Measurements from ENCODE around the gene ALAS1. TPM values are rescaled to one million over a fixed set of nuclear protein-coding genes. Genes with fewer than 3 reads are reported as not detected.

ALAS1 gene
- total RNA-seq, 2 experiments from 2014 or later: 71.7 to 73.8 TPM

- POLR2A ChIA-PET: interaction anchor here (1.3 kb wide), 1 partner anchor 9 kb away, joined by 3 read pairs; no protein-coding TSS in a partner anchor
Observed at GRCh38 chr3:52227766-52228165, 29.8 kb downstream of the ALAS1 start.

DNA sequence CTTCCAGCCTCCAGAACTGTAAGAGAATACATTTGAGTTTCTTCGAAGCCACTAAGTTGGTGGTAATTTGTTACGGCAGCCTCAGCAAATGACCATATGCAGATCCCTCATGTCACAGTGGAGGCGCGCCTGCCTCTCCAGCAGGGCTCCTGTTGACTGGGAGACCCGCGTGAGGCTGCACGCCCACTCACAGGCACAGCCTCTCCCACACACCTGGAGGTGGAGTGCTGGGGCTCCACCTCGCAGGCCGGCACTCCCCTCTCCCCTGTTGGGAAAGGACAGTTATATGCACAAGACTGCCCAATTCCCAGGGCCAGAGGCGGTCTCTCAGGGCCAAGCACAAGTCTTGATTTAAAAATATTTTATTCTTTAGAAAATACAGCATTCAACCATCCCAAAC is 30.3 kb downstream of the ALAS1 start:
- CTCF ChIA-PET: interaction anchor here (0.6 to 5.0 kb wide), 4 partner anchors 8 to 111 kb away, joined by 3 to 56 read pairs (median 6); partner anchors contain the start of gene WDR82
- POLR2A ChIA-PET: no interaction called here

More at GRCh38 chr3:52227766-52228165, 29.8 kb downstream of the ALAS1 start:
- CTCF ChIA-PET: interaction anchor here (1.0 to 1.1 kb wide), 2 partner anchors 37 to 51 kb away, joined by 3 read pairs; partner anchors contain the start of gene WDR82

DNA sequence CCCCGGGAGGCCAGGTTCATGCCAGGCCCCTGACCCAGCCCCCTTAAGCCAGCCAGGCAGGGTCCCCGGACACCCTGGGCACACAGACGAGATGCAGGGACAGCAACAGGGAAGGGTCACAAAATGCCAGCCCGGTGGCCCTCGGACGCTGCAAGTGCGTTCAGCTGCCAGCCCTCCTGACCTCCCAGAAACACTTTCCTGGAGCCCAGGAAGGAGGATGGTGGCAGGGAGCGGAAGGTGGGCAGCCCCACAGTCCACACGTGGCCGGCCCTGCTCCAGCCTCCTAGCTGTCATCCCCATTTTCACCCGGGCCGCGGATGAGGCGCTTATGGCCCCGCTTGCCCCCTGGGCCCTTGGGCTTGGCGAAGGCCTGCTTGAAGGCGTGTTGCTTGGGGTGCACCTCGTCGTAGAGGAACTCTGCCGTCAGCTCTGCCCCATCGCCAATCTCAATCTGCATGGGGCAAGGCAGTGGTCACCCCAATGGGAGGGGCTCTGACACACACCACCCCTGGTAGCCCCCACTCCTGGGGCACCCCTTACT is 30.9 kb downstream of the ALAS1 start:
- ChIA-PET CTCF (interaction anchor here (0.6 to 5.0 kb wide), 4 partner anchors 8 to 111 kb away, joined by 4 to 56 read pairs (median 24); partner anchors contain the start of gene WDR82), POLR2A (no interaction called here)

DNA sequence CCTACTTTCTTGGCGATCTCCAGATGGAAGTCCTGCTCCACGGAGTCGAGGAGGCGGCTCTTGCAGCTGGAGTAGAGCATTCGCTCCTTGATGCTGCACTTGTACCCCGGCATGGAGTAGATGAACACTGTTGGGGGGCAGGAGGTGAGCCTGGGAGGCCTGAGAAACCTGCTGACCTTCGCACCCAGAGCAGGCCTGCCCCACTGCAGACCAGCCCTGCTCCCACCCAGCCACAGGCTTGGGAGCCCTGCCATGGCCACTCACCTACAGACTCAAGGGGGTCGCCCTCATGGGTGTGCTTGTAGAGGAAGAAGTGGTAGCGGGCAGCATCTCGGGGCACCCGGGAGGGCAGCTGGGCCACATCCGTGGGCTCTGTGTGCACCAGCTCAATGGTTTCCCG is 31.7 kb downstream of the ALAS1 start:
- POLR2A ChIA-PET: interaction anchor here (2.4 kb wide), 1 partner anchor 50 kb away, joined by 8 read pairs; the partner anchor contains the start of gene WDR82

DNA sequence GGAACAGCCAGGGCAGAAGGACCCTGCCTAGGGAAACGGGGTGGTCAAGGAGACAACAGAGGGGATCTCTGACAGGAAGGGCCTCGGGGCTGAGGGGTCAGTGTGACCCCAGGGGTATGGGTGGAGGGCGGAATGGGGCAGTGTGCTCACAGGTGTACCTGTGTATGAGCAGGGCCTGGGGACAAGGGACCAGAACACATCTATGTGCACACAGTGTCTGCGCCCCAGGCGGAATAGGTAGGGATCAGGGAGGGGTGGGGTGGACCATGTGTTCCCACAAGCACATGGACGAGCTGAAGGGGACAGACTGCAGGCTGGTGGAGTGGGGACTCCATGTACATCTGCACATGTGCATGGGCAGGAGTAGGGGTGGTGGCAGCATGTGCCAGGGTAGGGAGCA is 32.5 kb downstream of the ALAS1 start:
- ChIA-PET CTCF (interaction anchor here (0.8 to 5.0 kb wide), 10 partner anchors 8 to 109 kb away, joined by 3 to 56 read pairs (median 4); partner anchors contain the start of genes DNAH1, TWF2 and WDR82), POLR2A (interaction anchor here (0.8 to 2.4 kb wide), 3 partner anchors 9 to 49 kb away, joined by 3 to 8 read pairs (median 5); partner anchors contain the start of gene WDR82)

More for the DNA sequence above, 31.7 kb downstream of the ALAS1 start:
- CTCF ChIA-PET: interaction anchor here (2.0 to 5.0 kb wide), 4 partner anchors 9 to 110 kb away, joined by 9 to 56 read pairs (median 32); partner anchors contain the start of gene WDR82

- ChIA-PET POLR2A (interaction anchor here (0.6 to 2.4 kb wide), 9 partner anchors 8 to 57 kb away, joined by 3 to 11 read pairs (median 4); partner anchors contain the start of genes GLYCTK and WDR82), CTCF (interaction anchor here (0.7 to 5.0 kb wide), 27 partner anchors 8 to 226 kb away, joined by 3 to 56 read pairs (median 4); partner anchors contain the start of genes DNAH1, GLYCTK, TWF2 and WDR82)
Observed at GRCh38 chr3:52230889-52231499, 33.0 kb downstream of the ALAS1 start.

DNA sequence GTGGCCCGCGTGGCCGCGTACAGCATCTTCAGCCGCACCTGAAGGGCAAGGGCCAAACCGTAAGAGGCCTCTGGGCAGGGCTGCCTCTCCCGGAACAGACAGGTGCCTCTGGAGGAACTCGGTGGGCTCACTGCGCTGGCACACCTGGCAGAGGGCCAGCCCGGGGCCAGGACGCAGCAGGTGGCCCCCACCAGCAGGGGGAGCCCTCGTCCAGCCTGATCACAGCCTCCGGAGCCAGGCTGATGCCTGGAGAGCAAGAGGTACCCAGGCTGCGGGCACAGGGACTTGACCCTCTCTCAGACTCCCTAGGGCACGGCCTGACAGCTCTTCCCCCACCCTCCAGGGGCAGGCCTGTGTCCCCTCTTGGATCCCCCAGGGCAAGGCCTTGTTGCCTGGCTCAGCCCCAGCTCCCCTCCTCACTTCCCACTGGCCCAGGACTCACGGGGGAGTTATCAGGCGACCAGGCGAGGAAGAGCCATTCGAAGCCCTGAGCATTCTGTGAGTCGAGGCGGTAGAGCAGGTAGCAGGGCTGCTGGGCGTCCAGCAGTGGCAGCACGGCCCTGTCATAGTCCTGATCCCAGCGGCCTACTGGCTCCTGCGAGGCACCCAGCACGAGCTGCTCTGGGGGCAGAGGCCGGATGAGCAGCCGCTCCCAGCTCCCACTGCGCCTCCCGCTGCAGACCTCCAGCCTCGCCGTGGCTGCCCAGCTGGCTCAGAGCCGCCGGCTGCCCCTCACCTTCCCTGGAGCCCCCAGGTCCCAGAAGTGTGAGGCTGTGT is 33.7 kb downstream of the ALAS1 start:
- POLR2A ChIA-PET: interaction anchor here (0.6 to 2.4 kb wide), 9 partner anchors 9 to 56 kb away, joined by 3 to 11 read pairs (median 4); partner anchors contain the start of genes GLYCTK and WDR82
- CTCF ChIA-PET: interaction anchor here (0.7 to 5.0 kb wide), 29 partner anchors 7 to 226 kb away, joined by 3 to 56 read pairs (median 3); partner anchors contain the start of genes DNAH1, GLYCTK, TWF2 and WDR82

DNA sequence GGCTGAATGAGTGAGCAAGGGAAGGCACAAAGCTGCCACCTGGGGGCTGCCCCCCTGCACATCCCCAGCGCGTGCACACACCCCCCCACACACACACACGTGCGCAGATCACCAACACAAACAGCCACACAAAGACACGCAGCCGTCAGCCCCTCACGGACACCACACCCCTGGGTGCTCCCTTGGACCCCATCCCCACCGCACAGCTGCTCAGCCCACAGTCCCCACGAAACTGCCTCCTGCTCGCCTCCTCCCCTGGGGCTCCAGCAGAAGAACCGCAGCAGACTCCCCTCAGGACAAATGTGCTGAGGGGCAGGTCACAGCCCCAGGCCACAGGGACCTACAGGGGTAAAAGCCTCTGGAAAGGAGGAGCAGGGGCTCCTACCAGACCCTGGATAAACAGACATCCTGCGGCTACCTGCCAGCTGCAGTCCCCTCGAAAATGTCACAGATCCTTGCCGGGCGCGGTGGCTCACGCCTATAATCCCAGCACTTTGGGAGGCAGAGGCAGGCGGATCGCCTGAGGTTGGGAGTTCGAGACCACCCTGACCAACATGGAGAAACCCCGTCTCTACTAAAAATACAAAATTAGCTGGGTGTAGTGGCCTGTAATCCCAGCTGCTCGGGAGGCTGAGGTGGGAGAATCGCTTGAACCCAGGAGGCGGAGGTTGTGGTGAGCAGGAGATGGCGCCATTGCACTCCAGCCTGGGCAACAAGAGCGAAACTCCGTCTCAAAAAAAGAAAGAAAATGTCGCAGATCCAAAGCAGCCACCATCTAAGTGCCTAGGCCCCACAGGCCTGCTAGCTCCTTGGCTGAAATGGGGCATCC is 34.5 kb downstream of the ALAS1 start:
- POLR2A ChIA-PET: interaction anchor here (1.3 to 2.4 kb wide), 4 partner anchors 11 to 47 kb away, joined by 3 to 11 read pairs (median 6); partner anchors contain the start of gene WDR82
- CTCF ChIA-PET: interaction anchor here (0.8 to 5.0 kb wide), 18 partner anchors 10 to 225 kb away, joined by 3 to 56 read pairs (median 4); partner anchors contain the start of genes GLYCTK and WDR82

- POLR2A ChIA-PET: no interaction called here
- CTCF ChIA-PET: interaction anchor here (0.7 to 5.0 kb wide), 6 partner anchors 13 to 474 kb away, joined by 3 to 56 read pairs (median 16); partner anchors contain the start of gene WDR82
Observed at GRCh38 chr3:52233108-52233591, 35.2 kb downstream of the ALAS1 start.

DNA sequence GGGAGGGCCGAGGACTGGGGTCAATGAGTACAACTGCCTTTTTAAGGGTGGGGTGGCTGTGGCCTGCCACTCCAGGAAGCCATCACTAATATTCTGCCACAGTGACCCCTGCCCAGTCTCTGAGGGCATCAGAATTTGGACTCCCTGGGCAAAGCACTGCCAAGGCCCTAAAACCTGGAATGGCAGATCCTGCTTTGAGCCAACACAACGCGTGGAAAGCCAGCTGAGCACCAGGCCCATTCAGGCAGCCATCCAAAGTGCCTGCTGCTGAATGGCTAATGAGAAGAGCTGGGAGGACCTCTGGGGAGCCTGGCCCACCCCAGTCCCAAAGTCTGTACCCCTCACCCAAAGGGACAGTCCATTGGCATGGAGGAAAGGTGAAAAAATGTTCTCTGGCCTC is 36.0 kb downstream of the ALAS1 start:
- CTCF ChIA-PET: interaction anchor here (0.7 to 2.0 kb wide), 3 partner anchors 14 to 473 kb away, joined by 3 to 9 read pairs (median 6); no protein-coding TSS in a partner anchor
- POLR2A ChIA-PET: no interaction called here

DNA sequence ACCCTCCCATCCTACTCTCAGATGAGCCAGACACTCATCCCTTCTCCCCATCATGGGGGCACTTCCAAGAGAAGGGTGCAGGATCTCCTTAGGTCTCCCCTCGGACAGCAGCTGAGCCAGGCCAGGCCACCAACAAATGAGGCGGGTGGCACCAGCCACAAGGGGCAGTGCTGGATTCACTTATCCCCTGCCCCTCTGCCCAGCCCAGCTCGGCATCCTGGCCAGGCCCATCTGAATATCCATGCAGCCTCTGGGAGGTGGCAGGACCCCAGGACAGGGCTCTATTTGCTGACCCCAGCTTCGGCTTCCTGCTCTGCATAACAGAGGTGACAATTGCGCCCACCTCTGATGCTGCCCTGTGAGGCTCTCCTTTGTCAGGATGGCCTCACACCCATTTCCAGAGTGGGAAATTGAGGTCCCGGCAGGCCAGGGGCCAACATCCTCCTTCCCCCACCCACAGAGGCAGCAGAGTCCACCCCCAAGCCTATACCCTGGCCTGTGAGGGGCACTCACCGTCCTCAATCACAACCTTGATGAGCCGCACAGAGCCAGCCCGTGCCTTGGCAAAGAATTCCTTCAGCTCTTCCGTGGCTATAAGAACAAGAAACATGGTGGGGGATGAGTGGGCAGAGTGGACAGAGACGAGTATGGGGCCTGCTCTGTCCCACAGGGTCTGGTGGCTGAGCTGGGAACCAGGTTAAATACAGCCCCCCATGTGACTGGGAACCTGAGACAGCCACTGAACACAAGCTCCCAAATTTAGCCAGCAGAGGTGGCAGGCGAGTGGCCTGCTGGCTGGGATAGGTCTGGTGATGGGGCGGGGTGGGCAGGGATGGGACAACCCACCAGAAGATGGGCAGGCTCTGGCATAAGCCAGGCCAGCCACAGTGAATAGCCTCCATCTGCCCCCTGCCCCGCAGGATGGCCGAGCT is 36.8 kb downstream of the ALAS1 start:
- ChIA-PET CTCF (interaction anchor here (0.5 to 2.1 kb wide), 6 partner anchors 10 to 153 kb away, joined by 3 to 9 read pairs (median 4); partner anchors contain the start of gene TLR9), POLR2A (no interaction called here)

DNA sequence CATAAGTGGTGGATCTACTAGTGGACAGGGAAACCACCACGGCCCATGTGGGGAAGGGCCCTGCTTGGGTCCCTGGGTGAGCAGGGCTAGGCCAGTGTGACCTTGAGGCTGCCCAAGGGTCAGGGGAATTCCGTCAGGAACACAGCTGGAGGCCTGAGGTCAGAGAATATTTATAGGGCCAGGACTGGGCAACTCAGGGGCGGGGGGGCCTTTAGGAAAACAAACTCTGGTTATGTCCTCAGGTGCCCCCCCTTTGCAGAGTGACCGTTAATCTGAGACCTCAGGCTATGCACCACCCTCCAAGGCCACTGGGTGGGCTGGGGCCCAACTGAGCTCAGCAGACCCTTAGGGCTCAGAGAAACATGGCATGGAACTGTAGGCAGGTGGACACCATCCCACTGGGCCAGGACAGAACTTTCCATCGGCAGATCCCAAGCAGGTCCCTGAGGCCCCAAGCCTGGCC is 38.5 kb downstream of the ALAS1 start:
- POLR2A ChIA-PET: interaction anchor here (1.1 to 19.3 kb wide), 5 partner anchors 9 to 44 kb away, joined by 3 to 246 read pairs (median 4); partner anchors contain the start of genes TLR9 and WDR82
- CTCF ChIA-PET: interaction anchor here (0.8 to 2.1 kb wide), 4 partner anchors 12 to 103 kb away, joined by 3 to 8 read pairs (median 3); partner anchors contain the start of gene TLR9

- ChIA-PET CTCF (interaction anchor here (1.0 to 2.1 kb wide), 4 partner anchors 13 to 17 kb away, joined by 3 to 8 read pairs (median 3); partner anchors contain the start of gene TLR9), POLR2A (interaction anchor here (1.1 to 19.3 kb wide), 5 partner anchors 9 to 43 kb away, joined by 3 to 246 read pairs (median 4); partner anchors contain the start of genes TLR9 and WDR82)
Observed at GRCh38 chr3:52237006-52237656, 39.2 kb downstream of the ALAS1 start.

- POLR2A ChIA-PET: interaction anchor here (0.7 to 19.3 kb wide), 5 partner anchors 12 to 655 kb away, joined by 4 to 246 read pairs (median 5); partner anchors contain the start of genes TLR9 and WDR82
- CTCF ChIA-PET: interaction anchor here (1.2 to 1.6 kb wide), 3 partner anchors 17 to 101 kb away, joined by 3 to 8 read pairs (median 8); partner anchors contain the start of gene WDR82
Observed at GRCh38 chr3:52237657-52238172, 39.8 kb downstream of the ALAS1 start.

- ChIA-PET POLR2A (interaction anchor here (0.7 to 19.3 kb wide), 11 partner anchors 10 to 655 kb away, joined by 3 to 246 read pairs (median 5); partner anchors contain the start of genes GLYCTK, TLR9 and WDR82), CTCF (interaction anchor here (0.9 to 2.9 kb wide), 8 partner anchors 7 to 101 kb away, joined by 3 to 25 read pairs (median 5); partner anchors contain the start of gene WDR82)
Observed at GRCh38 chr3:52238193-52238760, 40.3 kb downstream of the ALAS1 start.
